Right atrium auricular region (tissue), 2 donors: ENCODE data around the gene TXNDC16. TPM values are rescaled to one million over a fixed set of nuclear protein-coding genes. Genes with fewer than 3 reads are reported as not detected.

Source experiments
- DNase-seq: peaks from one replicate; pipeline ENCODE4 v3.0.0-alpha.2; 2019; ENCODE audit warnings: low spot score
- H3K27ac ChIP-seq, 2 donors: fragments of 200-600 bp; sonication (generic); 1 replicate in 1 of 2; 2 replicates in 1 of 2; pipeline ENCODE4 v1.5.1; 2016 to 2019
- H3K27me3 ChIP-seq, 2 donors: fragments of 200-600 bp; sonication (generic); one replicate each; pipeline versions ENCODE4 v1.5.1 to v1.6.0; 2017 to 2019
- H3K36me3 ChIP-seq: fragments of 200-600 bp; sonication (generic); one replicate; pipeline ENCODE4 v1.5.1; 2016
- H3K4me1 ChIP-seq, 2 donors: fragments of 200-600 bp; sonication (generic); one replicate each; pipeline versions ENCODE4 v1.5.1 to v1.6.0; 2017 to 2019
- H3K4me3 ChIP-seq, 2 donors: fragments of 200-600 bp; sonication (generic); 1 replicate in 1 of 2; 2 replicates in 1 of 2; pipeline ENCODE4 v1.5.1; 2017 to 2019; ENCODE audit warnings: mild to moderate bottlenecking in 1 of 2, moderate library complexity in 1 of 2
- H3K9me3 ChIP-seq, 2 donors: fragments of 200-600 bp; sonication (generic); one replicate each; pipeline ENCODE4 v1.5.1; 2019
- total RNA-seq, 2 donors: library from RNA; depleted of rRNA; stranded (reverse); fragments of >200 nt; gene quantifications; one replicate each; pipeline ENCODE4 v1.1.0, GENCODE V29; 2016
- TF ChIP-seq, protein P1 (sequence below), 2 donors: fragments of 200-600 bp; sonication (generic); IDR thresholded peaks; one replicate each; pipeline ENCODE4 v1.5.1; 2019; ENCODE audit warnings: antibody characterized with exemption in 2 of 2

The TXNDC16 gene
- total RNA-seq, 2 donors from 2014 or later: 6.7 to 7.0 TPM

DNA sequence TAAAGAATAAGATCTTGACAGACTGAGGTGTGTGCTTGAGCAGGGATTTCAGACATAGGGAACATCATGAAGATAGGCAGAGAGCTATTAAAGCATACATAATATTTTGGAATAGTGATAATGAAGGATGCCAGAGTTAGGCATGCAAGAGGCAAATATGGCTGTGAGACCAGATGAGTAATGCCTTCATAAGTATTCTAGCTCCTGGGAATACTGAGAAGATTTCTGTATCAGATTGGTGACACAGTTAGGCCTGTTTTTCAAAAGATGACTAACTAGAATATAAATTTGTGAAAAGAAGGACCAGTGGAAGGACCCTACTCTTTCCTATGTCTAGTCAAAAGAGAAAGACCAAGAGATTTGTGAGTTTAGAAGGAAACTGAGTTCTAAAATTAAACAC lies 108.8 kb downstream of the TXNDC16 start:
- no peaks in the 10 kb centered on the region for H3K9me3 ChIP-seq
- DNase-seq: no peak
- no peak overlapping the region for H3K4me3 ChIP-seq
- no peak overlapping the region for H3K27ac ChIP-seq
- TF ChIP-seq, protein P1, sequence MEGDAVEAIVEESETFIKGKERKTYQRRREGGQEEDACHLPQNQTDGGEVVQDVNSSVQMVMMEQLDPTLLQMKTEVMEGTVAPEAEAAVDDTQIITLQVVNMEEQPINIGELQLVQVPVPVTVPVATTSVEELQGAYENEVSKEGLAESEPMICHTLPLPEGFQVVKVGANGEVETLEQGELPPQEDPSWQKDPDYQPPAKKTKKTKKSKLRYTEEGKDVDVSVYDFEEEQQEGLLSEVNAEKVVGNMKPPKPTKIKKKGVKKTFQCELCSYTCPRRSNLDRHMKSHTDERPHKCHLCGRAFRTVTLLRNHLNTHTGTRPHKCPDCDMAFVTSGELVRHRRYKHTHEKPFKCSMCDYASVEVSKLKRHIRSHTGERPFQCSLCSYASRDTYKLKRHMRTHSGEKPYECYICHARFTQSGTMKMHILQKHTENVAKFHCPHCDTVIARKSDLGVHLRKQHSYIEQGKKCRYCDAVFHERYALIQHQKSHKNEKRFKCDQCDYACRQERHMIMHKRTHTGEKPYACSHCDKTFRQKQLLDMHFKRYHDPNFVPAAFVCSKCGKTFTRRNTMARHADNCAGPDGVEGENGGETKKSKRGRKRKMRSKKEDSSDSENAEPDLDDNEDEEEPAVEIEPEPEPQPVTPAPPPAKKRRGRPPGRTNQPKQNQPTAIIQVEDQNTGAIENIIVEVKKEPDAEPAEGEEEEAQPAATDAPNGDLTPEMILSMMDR (IDR thresholded peaks at IDR 0.05): no peak
- H3K4me1 ChIP-seq: no peaks in the 10 kb centered on the region
- no peaks in the 10 kb centered on the region for H3K27me3 ChIP-seq
- peaks cover 8% of the 10 kb centered on the region for H3K36me3 ChIP-seq

- no peaks in the 10 kb centered on the region for H3K27me3 ChIP-seq
- DNase-seq: no peak
- no peaks in the 10 kb centered on the region for H3K9me3 ChIP-seq
- H3K4me1 ChIP-seq: no peaks in the 10 kb centered on the region
- no peak overlapping the region for H3K27ac ChIP-seq
- peaks cover 8% of the 10 kb centered on the region for H3K36me3 ChIP-seq
- TF ChIP-seq, protein P1 (IDR thresholded peaks at IDR 0.05): no peak
- no peak overlapping the region for H3K4me3 ChIP-seq
Observed at GRCh38 chr14:52442602-52443001, 109.7 kb downstream of the TXNDC16 start.

- no peaks in the 10 kb centered on the region for H3K4me1 ChIP-seq
- H3K27ac ChIP-seq: no peak overlapping the region
- no peaks in the 10 kb centered on the region for H3K27me3 ChIP-seq
- H3K9me3 ChIP-seq: no peaks in the 10 kb centered on the region
- H3K4me3 ChIP-seq: no peak overlapping the region
- DNase-seq: no peak
- H3K36me3 ChIP-seq: peaks cover 8% of the 10 kb centered on the region
- TF ChIP-seq, protein P1 (IDR thresholded peaks at IDR 0.05): no peak
Observed at GRCh38 chr14:52442166-52442565, 110.1 kb downstream of the TXNDC16 start.

GRCh38 chr14:52439476-52439875 lies 112.8 kb downstream of the TXNDC16 start:
- Histone ChIP-seq H3K4me3 (no peak overlapping the region), H3K27ac (no peak overlapping the region), H3K36me3 (peaks cover 8% of the 10 kb centered on the region), H3K9me3 (no peaks in the 10 kb centered on the region), H3K27me3 (no peaks in the 10 kb centered on the region), H3K4me1 (no peaks in the 10 kb centered on the region)
- TF ChIP-seq, protein P1 (IDR thresholded peaks at IDR 0.05): no peak
- DNase-seq: no peak

DNA sequence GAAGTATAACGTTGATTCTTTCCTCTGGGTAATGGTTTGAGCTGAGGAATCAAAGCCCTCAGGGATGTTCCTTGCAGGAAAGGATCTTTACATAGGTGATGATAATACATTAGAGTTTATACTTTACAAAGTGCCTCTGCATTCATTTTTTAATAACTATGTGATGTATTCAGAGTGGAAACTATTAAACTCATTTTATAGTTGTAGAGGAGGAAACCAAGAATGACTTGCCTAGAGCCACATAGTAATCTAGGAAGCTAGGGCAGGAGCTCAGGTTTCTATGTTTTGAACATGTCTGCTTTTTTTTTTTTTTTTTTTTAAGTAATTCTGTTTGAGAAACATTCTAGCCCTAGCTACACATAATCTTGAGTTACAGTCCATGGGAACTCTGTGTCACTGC lies 117.3 kb downstream of the TXNDC16 start:
- DNase-seq: no peak
- H3K9me3 ChIP-seq: no peaks in the 10 kb centered on the region
- H3K27me3 ChIP-seq: no peaks in the 10 kb centered on the region
- peaks cover 8% of the 10 kb centered on the region for H3K36me3 ChIP-seq
- TF ChIP-seq, protein P1 (IDR thresholded peaks at IDR 0.05): no peak
- H3K4me1 ChIP-seq: no peaks in the 10 kb centered on the region
- no peak overlapping the region for H3K27ac ChIP-seq
- no peak overlapping the region for H3K4me3 ChIP-seq

- H3K36me3 ChIP-seq: no peaks in the 10 kb centered on the region
- DNase-seq: no peak
- H3K27ac ChIP-seq: no peak overlapping the region
- no peaks in the 10 kb centered on the region for H3K9me3 ChIP-seq
- TF ChIP-seq, protein P1 (IDR thresholded peaks at IDR 0.05): no peak
- H3K4me3 ChIP-seq: no peak overlapping the region
- H3K4me1 ChIP-seq: no peaks in the 10 kb centered on the region
- H3K27me3 ChIP-seq: no peaks in the 10 kb centered on the region
Observed at GRCh38 chr14:52430474-52430873, 121.8 kb downstream of the TXNDC16 start.
